CD4-positive, alpha-beta T cell (primary cell): ENCODE measurements around the gene PVALEF. TPM values are rescaled to one million over a fixed set of nuclear protein-coding genes. Genes with fewer than 3 reads are reported as not detected.

Experiments
- ATAC-seq: fragments of 200-7000 bp; cut with Tn5 transposase; one replicate; pipeline ENCODE4 v1.10.0; 2022; ENCODE audit warnings: mild to moderate bottlenecking; ENCODE audit not compliant: poor library complexity
- CTCF ChIA-PET: fragments of 350-600 bp; sonication (Branson Sonifier 250); formaldehyde crosslinking; loops from one replicate; lab custom pipeline; 2021; ENCODE audit warnings: antibody characterized with exemption, inconsistent platforms; lab: Charles Lee
- POLR2A ChIA-PET: fragments of 350-600 bp; sonication (Branson Sonifier 250); formaldehyde crosslinking; loops from one replicate; lab custom pipeline; 2021; ENCODE audit warnings: antibody characterized with exemption, inconsistent platforms; lab: Charles Lee
- DNase-seq, 14 experiments: peaks; one replicate each; pipeline ENCODE4 v3.0.0-alpha.2; 2013 to 2020; ENCODE audit warnings: mixed read lengths in 2 of 14
- H3K27ac ChIP-seq, 2 donors: one replicate each; pipeline versions ENCODE4 v1.5.1 to v1.7.0; 2013; ENCODE audit warnings: low read length in 2 of 2, low read depth in 1 of 2, mild to moderate bottlenecking in 1 of 2
- H3K27me3 ChIP-seq, 2 experiments: 1 replicate in 1 of 2; 2 replicates in 1 of 2; pipeline versions ENCODE4 v1.6.1 to v1.7.0; 2013; ENCODE audit warnings: low read length in 2 of 2, control low read depth in 1 of 2, mild to moderate bottlenecking in 1 of 2, moderate library complexity in 1 of 2; ENCODE audit not compliant: insufficient read depth in 2 of 2, control insufficient read depth in 1 of 2
- H3K36me3 ChIP-seq: one replicate; pipeline ENCODE4 v1.6.1; 2013; ENCODE audit warnings: low read length, control low read depth; ENCODE audit not compliant: insufficient read depth
- H3K4me1 ChIP-seq: one replicate; pipeline ENCODE4 v1.6.1; 2013; ENCODE audit warnings: low read length, control low read depth; ENCODE audit not compliant: insufficient read depth
- H3K4me3 ChIP-seq: one replicate; pipeline ENCODE4 v1.5.1; 2013; ENCODE audit warnings: mild to moderate bottlenecking, low read length, moderate library complexity
- H3K9me3 ChIP-seq, 2 experiments: 1 replicate in 1 of 2; 2 replicates in 1 of 2; pipeline versions ENCODE4 v1.6.1 to v1.7.0; 2013; ENCODE audit warnings: low read length in 2 of 2, mild to moderate bottlenecking in 2 of 2, control low read depth in 1 of 2, moderate library complexity in 1 of 2; ENCODE audit not compliant: control insufficient read depth in 1 of 2, insufficient read depth in 1 of 2
- H3K27ac Mint-ChIP-seq: one replicate; pipeline ENCODE4 v1.8.0; 2020; ENCODE audit warnings: mixed read lengths
- H3K27me3 Mint-ChIP-seq: one replicate; pipeline ENCODE4 v1.8.0; 2021; ENCODE audit warnings: mixed read lengths
- H3K36me3 Mint-ChIP-seq: one replicate; pipeline ENCODE4 v1.8.0; 2021; ENCODE audit warnings: low read depth, mixed read lengths
- H3K4me1 Mint-ChIP-seq: one replicate; pipeline ENCODE4 v1.8.0; 2021; ENCODE audit warnings: low read depth, mixed read lengths
- H3K4me3 Mint-ChIP-seq: one replicate; pipeline ENCODE4 v1.8.0; 2020; ENCODE audit warnings: mild to moderate bottlenecking, mixed read lengths
- H3K9me3 Mint-ChIP-seq: one replicate; pipeline ENCODE4 v1.8.0; 2020; ENCODE audit warnings: mixed read lengths
- CTCF ChIP-seq: fragments of 200-600 bp; IDR thresholded peaks from one replicate; pipeline ENCODE4 v1.8.0; 2022; ENCODE audit warnings: antibody characterized with exemption, mild to moderate bottlenecking
- intact Hi-C, 2 experiments: fragments of 100-400 bp; cut with DNase I in 1 of 2; cut with micrococcal nuclease in 1 of 2; formaldehyde crosslinking; loops; one replicate each; pipeline versions ENCODE4 v1.15.1 to v1.9.0; 2023 to 2025; cut with DNase I, micrococcal nuclease
- total RNA-seq, 174 experiments: library from RNA in 2 of 174; stranded (reverse) in 2 of 174; gene quantifications; one replicate each; pipeline ENCODE4 v1.2.3 and lab custom pipeline; 2021 to 2026

Gene PVALEF
- total RNA-seq, 2 experiments from 2014 or later, result not detected

GRCh38 chr17:81148986-81149533 is 16.2 kb upstream of the PVALEF start:
- no peaks in the 10 kb centered on the region for H3K9me3 Mint-ChIP-seq
- Histone ChIP-seq H3K9me3 (no peaks in the 10 kb centered on the region), H3K4me1 (peaks cover 7% of the 10 kb centered on the region), H3K36me3 (no peaks in the 10 kb centered on the region), H3K27me3 (peaks cover 0 to 2% of the 10 kb centered on the region in 2 experiments), H3K27ac (no peak overlapping the region), H3K4me3 (no peak overlapping the region)
- H3K36me3 Mint-ChIP-seq, result no peaks in the 10 kb centered on the region
- no peaks in the 10 kb centered on the region for H3K4me1 Mint-ChIP-seq
- H3K27me3 Mint-ChIP-seq, result peaks cover 6% of the 10 kb centered on the region
- no peak overlapping the region for H3K4me3 Mint-ChIP-seq
- peak in 1 of 14 experiments; percentile 50 for DNase-seq
- intact Hi-C loops, result no loop called here
- no peak for ATAC-seq
- TF ChIP-seq CTCF, result no peak
- H3K27ac Mint-ChIP-seq, result no peak overlapping the region
- CTCF ChIA-PET, result no interaction called here
- POLR2A ChIA-PET, result no interaction called here

GRCh38 chr17:81150377-81151077 is 14.8 kb upstream of the PVALEF start:
- ChIA-PET POLR2A (no interaction called here), CTCF (no interaction called here)
- Mint-ChIP-seq H3K4me1 (no peaks in the 10 kb centered on the region), H3K36me3 (no peaks in the 10 kb centered on the region), H3K4me3 (no peak overlapping the region), H3K9me3 (no peaks in the 10 kb centered on the region), H3K27me3 (peaks cover 6% of the 10 kb centered on the region), H3K27ac (no peak overlapping the region)
- Histone ChIP-seq H3K4me1 (peaks cover 7% of the 10 kb centered on the region), H3K9me3 (no peaks in the 10 kb centered on the region), H3K27ac (no peak overlapping the region), H3K4me3 (no peak overlapping the region), H3K27me3 (no peaks in the 10 kb centered on the region), H3K36me3 (no peaks in the 10 kb centered on the region)
- TF ChIP-seq CTCF, result no peak
- ATAC-seq, result no peak
- intact Hi-C loops, result no loop called here
- peak in 2 of 14 experiments; percentile 63 to 66 for DNase-seq

- H3K4me1 Mint-ChIP-seq, result no peaks in the 10 kb centered on the region
- H3K4me1 ChIP-seq, result peaks cover 7% of the 10 kb centered on the region
- CTCF ChIA-PET, result no interaction called here
- H3K9me3 Mint-ChIP-seq, result no peaks in the 10 kb centered on the region
- DNase-seq (no peak), ATAC-seq (no peak)
- TF ChIP-seq CTCF, result no peak
- H3K27me3 ChIP-seq, result no peaks in the 10 kb centered on the region
- POLR2A ChIA-PET, result no interaction called here
- no peaks in the 10 kb centered on the region for H3K36me3 Mint-ChIP-seq
- no peak overlapping the region for H3K27ac ChIP-seq
- peaks cover 6% of the 10 kb centered on the region for H3K27me3 Mint-ChIP-seq
- H3K36me3 ChIP-seq, result no peaks in the 10 kb centered on the region
- no peak overlapping the region for H3K27ac Mint-ChIP-seq
- H3K4me3 Mint-ChIP-seq, result no peak overlapping the region
- intact Hi-C loops, result no loop called here
- H3K9me3 ChIP-seq, result no peaks in the 10 kb centered on the region
- no peak overlapping the region for H3K4me3 ChIP-seq
These were observed 14.0 kb upstream of the PVALEF start for GRCh38 chr17:81151278-81151677.
